Liver (tissue), 9 donors: ENCODE measurements around the gene ADAMTS19. TPM values are rescaled to one million over a fixed set of nuclear protein-coding genes. Genes with fewer than 3 reads are reported as not detected.

Experiments used
- DNase-seq: peaks from one replicate; pipeline ENCODE4 v3.0.0-alpha.2; 2017; ENCODE audit warnings: low spot score
- H3K27ac ChIP-seq, 2 donors: one replicate each; pipeline ENCODE4 v1.7.0; 2013; ENCODE audit warnings: inconsistent platforms in 2 of 2, low read length in 2 of 2, control low read depth in 1 of 2, low read depth in 1 of 2, mild to moderate bottlenecking in 1 of 2
- H3K27me3 ChIP-seq, 4 donors: one replicate each; pipeline versions ENCODE4 v1.6.1 to v1.7.0; 2013; ENCODE audit warnings: low read length in 3 of 4, inconsistent platforms in 1 of 4, mild to moderate bottlenecking in 1 of 4, moderate library complexity in 1 of 4; ENCODE audit not compliant: control insufficient read depth in 4 of 4, insufficient read depth in 4 of 4
- H3K36me3 ChIP-seq, 4 donors: one replicate each; pipeline versions ENCODE4 v1.6.1 to v1.7.0; 2013; ENCODE audit warnings: low read length in 3 of 4, mild to moderate bottlenecking in 3 of 4, low read depth in 1 of 4, moderate library complexity in 1 of 4; ENCODE audit not compliant: control insufficient read depth in 4 of 4, insufficient read depth in 3 of 4
- H3K4me1 ChIP-seq, 4 donors: one replicate each; pipeline versions ENCODE4 v1.6.1 to v1.7.0; 2013; ENCODE audit warnings: low read length in 3 of 4, mild to moderate bottlenecking in 3 of 4, moderate library complexity in 1 of 4; ENCODE audit not compliant: control insufficient read depth in 4 of 4, insufficient read depth in 4 of 4
- H3K4me3 ChIP-seq, 3 donors: one replicate each; pipeline versions ENCODE4 v1.6.1 to v1.7.0; 2013; ENCODE audit warnings: low read length in 3 of 3, control low read depth in 1 of 3, low read depth in 1 of 3, mild to moderate bottlenecking in 1 of 3
- H3K9ac ChIP-seq, 2 donors: one replicate each; pipeline ENCODE4 v1.7.0; 2013; ENCODE audit warnings: low read length in 2 of 2, mild to moderate bottlenecking in 2 of 2, moderate library complexity in 2 of 2, control low read depth in 1 of 2, low read depth in 1 of 2
- H3K9me3 ChIP-seq, 4 donors: one replicate each; pipeline versions ENCODE4 v1.6.1 to v1.7.0; 2013; ENCODE audit warnings: low read length in 3 of 4; ENCODE audit not compliant: control insufficient read depth in 4 of 4
- ATF3 ChIP-seq: IDR thresholded peaks from 2 replicates; pipeline ENCODE4 v1.6.1; 2016; ENCODE audit warnings: antibody characterized with exemption
- EGR1 ChIP-seq, 2 donors: IDR thresholded peaks; 2 replicates each; pipeline ENCODE4 v1.6.1; 2016 to 2018; ENCODE audit warnings: antibody characterized with exemption in 2 of 2, low read depth in 2 of 2
- HNF4A ChIP-seq, 2 donors: conservative IDR thresholded peaks; 2 replicates each; pipeline ENCODE4 v1.6.1; 2016; ENCODE audit warnings: antibody characterized with exemption in 2 of 2, mild to moderate bottlenecking in 2 of 2
- HNF4G ChIP-seq: IDR thresholded peaks from 2 replicates; pipeline ENCODE4 v1.6.1; 2016; ENCODE audit warnings: antibody characterized with exemption
- JUND ChIP-seq, 2 donors: IDR thresholded peaks; 2 replicates each; pipeline ENCODE4 v1.6.1; 2016; ENCODE audit warnings: antibody characterized with exemption in 2 of 2
- NR2F2 ChIP-seq: IDR thresholded peaks from 2 replicates; pipeline ENCODE4 v1.6.1; 2016; ENCODE audit warnings: antibody characterized with exemption
- RAD21 ChIP-seq, 2 donors: IDR thresholded peaks; 2 replicates each; pipeline ENCODE4 v1.6.1; 2016; ENCODE audit warnings: antibody characterized with exemption in 2 of 2, mild to moderate bottlenecking in 2 of 2
- RXRA ChIP-seq, 2 donors: IDR thresholded peaks; 2 replicates each; pipeline ENCODE4 v1.6.1; 2017 to 2018; ENCODE audit warnings: antibody characterized with exemption in 2 of 2, mild to moderate bottlenecking in 1 of 2
- TAF1 ChIP-seq: conservative IDR thresholded peaks from 2 replicates; pipeline ENCODE4 v1.6.1; 2016; ENCODE audit warnings: antibody characterized with exemption, mild to moderate bottlenecking
- YY1 ChIP-seq: IDR thresholded peaks from 2 replicates; pipeline ENCODE4 v1.6.1; 2016; ENCODE audit warnings: antibody characterized with exemption, mild to moderate bottlenecking
- WGBS: extraction: QIAGEN DNeasy Blood & Tissue Kit; methylation state at CpG from one replicate; pipeline ENCODE4 v1.1.7; 2013; 5-methylcytosine and 5-hydroxymethylcytosine counted together
- polyA plus RNA-seq, 2 donors: library from polyadenylated mRNA; stranded (reverse) in 1 of 2; unstranded in 1 of 2; fragments of 200-250 nt in 1 of 2; fragments of >200 nt in 1 of 2; fragmentation: Nextera tagmentation in 1 of 2; extraction: Ambion mirVana in 1 of 2; gene quantifications; one replicate each; pipeline versions ENCODE4 v1.2.1 to v1.2.3, GENCODE V29; 2013 to 2015
- total RNA-seq, 2 donors: library from RNA; depleted of rRNA; stranded (reverse); fragments of >200 nt; gene quantifications; one replicate each; pipeline ENCODE4 v1.2.3, GENCODE V29; 2014
- TF ChIP-seq, protein P1 (sequence below): fragments of 150-350 bp; IDR thresholded peaks from 2 replicates; pipeline ENCODE4 v1.5.1; 2017; ENCODE audit warnings: improper control_type of control experiment, low read depth, low read length; ENCODE audit not compliant: missing input control
- TF ChIP-seq, protein P2 (sequence below): IDR thresholded peaks from 2 replicates; pipeline ENCODE4 v1.6.1; 2016; ENCODE audit warnings: antibody characterized with exemption
- donor health status: healthy.
- donor health status: healthy.
- donor health status: healthy.
- donor health status: healthy.
- donor health status: healthy.

Gene ADAMTS19
- total and polyA plus RNA-seq, 4 donors, result 0.09 TPM; not detected in 3

GRCh38 chr5:129760636-129761325 is 300.7 kb downstream of the ADAMTS19 start:
- Histone ChIP-seq H3K9me3 (no peaks in the 10 kb centered on the region), H3K4me1 (no peaks in the 10 kb centered on the region), H3K36me3 (no peaks in the 10 kb centered on the region), H3K27me3 (no peaks in the 10 kb centered on the region), H3K9ac (no peak overlapping the region), H3K4me3 (no peak overlapping the region), H3K27ac (no peak overlapping the region)
- TF ChIP-seq HNF4A (conservative IDR thresholded peaks at IDR 0.05) (no peak), HNF4G (no peak), ATF3 (no peak), EGR1 (IDR thresholded peaks at IDR 0.05; ENCODE audit: low read depth in 2 of 2) (no peak), YY1 (no peak)
- TF ChIP-seq, protein P1, sequence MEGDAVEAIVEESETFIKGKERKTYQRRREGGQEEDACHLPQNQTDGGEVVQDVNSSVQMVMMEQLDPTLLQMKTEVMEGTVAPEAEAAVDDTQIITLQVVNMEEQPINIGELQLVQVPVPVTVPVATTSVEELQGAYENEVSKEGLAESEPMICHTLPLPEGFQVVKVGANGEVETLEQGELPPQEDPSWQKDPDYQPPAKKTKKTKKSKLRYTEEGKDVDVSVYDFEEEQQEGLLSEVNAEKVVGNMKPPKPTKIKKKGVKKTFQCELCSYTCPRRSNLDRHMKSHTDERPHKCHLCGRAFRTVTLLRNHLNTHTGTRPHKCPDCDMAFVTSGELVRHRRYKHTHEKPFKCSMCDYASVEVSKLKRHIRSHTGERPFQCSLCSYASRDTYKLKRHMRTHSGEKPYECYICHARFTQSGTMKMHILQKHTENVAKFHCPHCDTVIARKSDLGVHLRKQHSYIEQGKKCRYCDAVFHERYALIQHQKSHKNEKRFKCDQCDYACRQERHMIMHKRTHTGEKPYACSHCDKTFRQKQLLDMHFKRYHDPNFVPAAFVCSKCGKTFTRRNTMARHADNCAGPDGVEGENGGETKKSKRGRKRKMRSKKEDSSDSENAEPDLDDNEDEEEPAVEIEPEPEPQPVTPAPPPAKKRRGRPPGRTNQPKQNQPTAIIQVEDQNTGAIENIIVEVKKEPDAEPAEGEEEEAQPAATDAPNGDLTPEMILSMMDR, result no peak
- 82% methylated on average over 1 of the region's 1 CpG for WGBS
- no peak for DNase-seq

GRCh38 chr5:129763651-129764050 is 303.6 kb downstream of the ADAMTS19 start:
- Histone ChIP-seq H3K9me3 (no peaks in the 10 kb centered on the region), H3K36me3 (no peaks in the 10 kb centered on the region), H3K4me1 (no peaks in the 10 kb centered on the region), H3K27ac (no peak overlapping the region), H3K4me3 (no peak overlapping the region), H3K27me3 (no peaks in the 10 kb centered on the region), H3K9ac (no peak overlapping the region)
- 95% methylated on average over 1 of the region's 1 CpG for WGBS
- DNase-seq, result no peak
- TF ChIP-seq HNF4A (conservative IDR thresholded peaks at IDR 0.05) (no peak), HNF4G (no peak), NR2F2 (no peak), RXRA (IDR thresholded peaks at IDR 0.05) (no peak), TAF1 (no peak), YY1 (no peak), EGR1 (IDR thresholded peaks at IDR 0.05; ENCODE audit: low read depth in 2 of 2) (no peak), RAD21 (IDR thresholded peaks at IDR 0.05) (no peak), JUND (IDR thresholded peaks at IDR 0.05) (no peak), ATF3 (no peak)
- TF ChIP-seq, protein P2, sequence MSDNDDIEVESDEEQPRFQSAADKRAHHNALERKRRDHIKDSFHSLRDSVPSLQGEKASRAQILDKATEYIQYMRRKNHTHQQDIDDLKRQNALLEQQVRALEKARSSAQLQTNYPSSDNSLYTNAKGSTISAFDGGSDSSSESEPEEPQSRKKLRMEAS, result no peak
- TF ChIP-seq, protein P1, result no peak
